ENCODE data around the gene GPX1. TPM values are rescaled to one million over a fixed set of nuclear protein-coding genes. Genes with fewer than 3 reads are reported as not detected.
"Not testable (repeated sequence)": the region's sequence is repeated elsewhere in the genome, so short reads cannot be mapped to it uniquely, and the experiment has no call there.

Gene GPX1
- 100 to 1,000 TPM; 359 to 607 (median 548) TPM for total RNA-seq (2021; fragmentation: NEBNext Ultra II Directional; extraction: Animal tissue kit (Norgen Biotek cat#: 25700))
- long read RNA-seq, transcript GPX1-201 (1 exons, 1,135 nt): minor isoform, 15 of 511 reads
- long read RNA-seq, transcript GPX1-202 (2 exons, 1,151 nt): major isoform, 494 of 511 reads
- long read RNA-seq, partial matches to known transcripts: 0 of 511 reads
- long read RNA-seq, other reads (novel, unspliced or antisense): 1 of 511 reads

GRCh38 chr3:49358217-49358883 lies at the start of gene GPX1:
Gene GPX1, minus strand, starts transcription at chr3:49358353. Its CDS starts 75 bp downstream, at chr3:49358278.
- Mint-ChIP-seq H3K36me3 (ENCODE audit: low read depth) (peaks cover 49% of the 10 kb centered on the region), H3K27me3 (ENCODE audit: insufficient read depth) (peaks cover 8% of the 10 kb centered on the region), H3K4me3 (peak within 1 kb of the TSS; percentile 97), H3K27ac (peak within 1 kb of the TSS; percentile 95), H3K9me3 (no peaks in the 10 kb centered on the region), H3K4me1 (ENCODE audit: low read depth) (peaks cover 53% of the 10 kb centered on the region)
- TF ChIP-seq CTCF (IDR thresholded peaks at IDR 0.05): no peak
- DNase-seq: peak; percentile 94

- Mint-ChIP-seq H3K27ac (peak overlapping the region; percentile 59), H3K4me3 (peak overlapping the region; percentile 24; the same call in 1 of the 2 replicates)
Observed at GRCh38 chr3:49406571-49407565, 48.7 kb upstream of the GPX1 start.

GRCh38 chr3:49405570-49405969 lies 47.4 kb upstream of the GPX1 start:
- H3K9me3 Mint-ChIP-seq; H3K4me3 Mint-ChIP-seq; DNase-seq; H3K27me3 Mint-ChIP-seq (ENCODE audit: insufficient read depth): not testable (repeated sequence)
- H3K27ac Mint-ChIP-seq: peak overlapping the region; percentile 14; the same call in 1 of the 2 replicates
- peaks cover 21% of the 10 kb centered on the region for H3K36me3 Mint-ChIP-seq (ENCODE audit: low read depth)
- H3K4me1 Mint-ChIP-seq (ENCODE audit: low read depth): peaks cover 51% of the 10 kb centered on the region

More at GRCh38 chr3:49406571-49407565, 48.7 kb upstream of the GPX1 start:
- DNase-seq: no peak
- Mint-ChIP-seq H3K27me3 (ENCODE audit: insufficient read depth) (peaks cover 4% of the 10 kb centered on the region; the same call in 1 of the 2 replicates), H3K36me3 (ENCODE audit: low read depth) (peaks cover 23% of the 10 kb centered on the region), H3K4me1 (ENCODE audit: low read depth) (peaks cover 47% of the 10 kb centered on the region), H3K9me3 (no peaks in the 10 kb centered on the region)
- no peak for TF ChIP-seq CTCF (IDR thresholded peaks at IDR 0.05)

- Mint-ChIP-seq H3K4me3 (no peak overlapping the region), H3K27ac (no peak overlapping the region), H3K9me3 (no peaks in the 10 kb centered on the region), H3K27me3 (ENCODE audit: insufficient read depth) (peaks cover 4% of the 10 kb centered on the region; the same call in 1 of the 2 replicates), H3K4me1 (ENCODE audit: low read depth) (peaks cover 43% of the 10 kb centered on the region), H3K36me3 (ENCODE audit: low read depth) (peaks cover 12% of the 10 kb centered on the region; the same call in 1 of the 2 replicates)
- DNase-seq: no peak
- TF ChIP-seq CTCF (IDR thresholded peaks at IDR 0.05): no peak
Observed at GRCh38 chr3:49403891-49404290, 45.7 kb upstream of the GPX1 start.

GRCh38 chr3:49401766-49402165 lies 43.6 kb upstream of the GPX1 start:
- no peak overlapping the region for H3K4me3 Mint-ChIP-seq
- DNase-seq: no peak
- H3K4me1 Mint-ChIP-seq (ENCODE audit: low read depth): peaks cover 32% of the 10 kb centered on the region
- H3K27me3 Mint-ChIP-seq (ENCODE audit: insufficient read depth): 0 out of 2 replicates have a peak, but pooled peaks cover 4% of the 10 kb centered on the region
- no peak for TF ChIP-seq CTCF (IDR thresholded peaks at IDR 0.05)
- no peak overlapping the region for H3K27ac Mint-ChIP-seq
- peaks cover 12% of the 10 kb centered on the region; the same call in 1 of the 2 replicates for H3K36me3 Mint-ChIP-seq (ENCODE audit: low read depth)
- H3K9me3 Mint-ChIP-seq: no peaks in the 10 kb centered on the region

All from HFFc6 (cell line).